Coronary artery (tissue), 2 donors: ENCODE data around the gene MICU1.
A peak's percentile ranks its signal among the peaks of the same experiment; 100 is the strongest.

ENCODE experiments used
- DNase-seq: peaks from one replicate; pipeline ENCODE4 v3.0.0-alpha.2; 2017; ENCODE audit warnings: low spot score
- H3K27ac ChIP-seq, 2 donors: fragments of 200-600 bp; sonication (generic); one replicate each; pipeline ENCODE4 v1.5.1; 2016 to 2019
- H3K4me3 ChIP-seq: fragments of 200-600 bp; sonication (generic); 2 replicates; pipeline ENCODE4 v1.5.1; 2016; ENCODE audit warnings: mild to moderate bottlenecking, moderate library complexity
- TF ChIP-seq, protein P1 (sequence below): fragments of 200-600 bp; sonication (generic); IDR thresholded peaks from one replicate; pipeline ENCODE4 v1.5.1; 2019; ENCODE audit warnings: antibody characterized with exemption

The MICU1 gene

DNA sequence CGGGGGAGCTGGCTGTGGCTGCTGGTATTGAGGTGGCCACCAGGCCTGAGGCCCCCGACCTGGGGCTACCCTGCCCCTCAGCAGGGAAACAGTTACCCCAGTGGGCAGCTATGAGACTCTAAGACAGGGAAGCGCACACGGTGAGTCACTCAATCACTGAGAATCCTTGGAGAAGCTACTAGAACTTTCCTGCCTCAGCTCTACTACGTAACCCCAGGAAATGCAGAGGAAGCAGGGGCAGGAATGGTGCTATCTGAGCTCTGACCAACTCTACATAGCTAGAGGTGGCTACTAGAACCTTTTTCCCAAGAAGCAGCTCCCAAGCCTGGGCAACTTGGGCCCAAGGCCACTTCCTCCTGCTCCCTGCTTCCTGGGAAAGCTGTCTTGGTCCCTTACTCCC lies 283.0 kb downstream of the MICU1 start:
- DNase-seq, result no peak
- H3K27ac ChIP-seq, result no peak overlapping the region
- no peak overlapping the region for H3K4me3 ChIP-seq
- TF ChIP-seq, protein P1, sequence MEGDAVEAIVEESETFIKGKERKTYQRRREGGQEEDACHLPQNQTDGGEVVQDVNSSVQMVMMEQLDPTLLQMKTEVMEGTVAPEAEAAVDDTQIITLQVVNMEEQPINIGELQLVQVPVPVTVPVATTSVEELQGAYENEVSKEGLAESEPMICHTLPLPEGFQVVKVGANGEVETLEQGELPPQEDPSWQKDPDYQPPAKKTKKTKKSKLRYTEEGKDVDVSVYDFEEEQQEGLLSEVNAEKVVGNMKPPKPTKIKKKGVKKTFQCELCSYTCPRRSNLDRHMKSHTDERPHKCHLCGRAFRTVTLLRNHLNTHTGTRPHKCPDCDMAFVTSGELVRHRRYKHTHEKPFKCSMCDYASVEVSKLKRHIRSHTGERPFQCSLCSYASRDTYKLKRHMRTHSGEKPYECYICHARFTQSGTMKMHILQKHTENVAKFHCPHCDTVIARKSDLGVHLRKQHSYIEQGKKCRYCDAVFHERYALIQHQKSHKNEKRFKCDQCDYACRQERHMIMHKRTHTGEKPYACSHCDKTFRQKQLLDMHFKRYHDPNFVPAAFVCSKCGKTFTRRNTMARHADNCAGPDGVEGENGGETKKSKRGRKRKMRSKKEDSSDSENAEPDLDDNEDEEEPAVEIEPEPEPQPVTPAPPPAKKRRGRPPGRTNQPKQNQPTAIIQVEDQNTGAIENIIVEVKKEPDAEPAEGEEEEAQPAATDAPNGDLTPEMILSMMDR, result no peak

DNA sequence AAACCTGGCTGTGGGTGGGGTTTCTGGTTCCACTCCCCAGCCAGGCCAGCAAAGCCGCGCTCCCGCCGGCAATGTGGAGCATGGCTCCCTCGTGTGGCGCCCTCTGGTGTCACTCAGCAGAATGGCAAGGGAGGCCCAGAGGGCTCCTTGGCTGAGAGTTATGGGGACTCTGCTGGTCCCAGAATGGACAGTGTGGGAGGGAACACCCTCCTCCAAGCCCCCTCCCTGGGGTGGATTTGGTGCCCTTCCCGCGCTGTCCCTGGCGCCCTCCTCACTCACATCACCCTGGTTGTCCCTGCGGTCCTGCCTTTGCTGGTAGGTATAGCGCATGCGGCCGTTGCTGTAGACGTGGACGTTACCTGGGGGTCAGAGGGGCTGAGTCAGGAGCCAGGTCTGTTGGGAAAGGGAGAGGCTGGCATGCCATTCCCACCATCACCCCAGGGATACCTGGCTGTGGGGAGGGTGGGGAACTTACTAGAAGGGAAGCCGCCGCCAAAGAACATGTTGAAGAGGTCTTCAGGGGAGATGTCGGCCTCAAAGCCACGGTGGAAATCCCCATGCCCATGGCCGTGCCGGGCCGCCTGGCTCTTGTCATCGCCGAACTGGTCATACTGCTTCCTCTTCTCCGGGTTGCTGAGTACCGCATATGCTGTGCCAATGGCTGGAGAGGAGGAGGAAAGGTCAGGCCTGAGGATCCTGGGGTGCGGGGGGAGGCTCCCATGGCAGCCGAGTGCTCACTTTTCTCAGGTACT lies 285.2 kb downstream of the MICU1 start:
- Histone ChIP-seq H3K4me3 (no peak overlapping the region), H3K27ac (peak overlapping the region in 1 of 2 donors; percentile 41)
- TF ChIP-seq, protein P1, result peak; percentile 95
- DNase-seq, result no peak

DNA sequence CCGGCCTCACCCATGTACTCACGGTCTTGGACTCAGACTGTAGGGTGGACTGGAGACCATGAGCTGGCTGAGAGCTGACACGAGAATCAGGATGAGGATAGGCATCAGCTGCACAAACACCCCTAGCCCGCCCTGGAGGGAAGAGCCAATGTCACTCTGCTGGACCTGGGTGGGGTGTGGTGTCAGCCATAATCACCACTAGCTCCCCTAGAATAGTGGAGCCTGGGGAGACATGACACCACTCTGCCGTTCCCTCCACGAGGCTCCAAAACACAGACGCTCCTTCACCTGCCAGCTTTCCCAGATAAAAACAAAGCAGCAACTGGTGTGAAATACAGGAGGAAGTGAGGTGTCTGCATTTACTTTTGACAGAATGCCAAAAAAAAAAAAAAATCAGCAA lies 287.7 kb downstream of the MICU1 start:
- DNase-seq, result no peak
- H3K27ac ChIP-seq, result no peak overlapping the region
- TF ChIP-seq, protein P1, result no peak
- H3K4me3 ChIP-seq, result no peak overlapping the region

DNA sequence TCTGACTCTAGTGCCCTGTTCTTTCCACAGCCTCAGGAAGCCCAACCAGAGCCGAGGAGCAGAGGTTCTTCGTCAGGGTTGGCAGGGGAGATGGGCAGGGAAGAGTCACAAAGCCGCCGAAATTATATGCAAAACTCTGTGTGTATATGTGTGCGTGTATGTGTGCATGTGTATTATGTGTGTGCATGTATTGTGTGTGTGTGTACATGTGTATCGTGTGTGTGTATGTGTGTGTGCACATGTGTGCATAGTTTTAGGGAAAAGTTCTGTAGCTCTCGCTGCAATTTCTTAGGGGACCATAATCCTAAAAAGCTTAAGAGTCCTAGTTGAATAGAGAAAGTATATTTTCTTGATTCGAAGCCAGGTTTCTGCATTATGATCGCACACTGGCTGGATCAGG lies 288.2 kb downstream of the MICU1 start:
- peak overlapping the region in 1 of 2 donors; percentile 94 for H3K27ac ChIP-seq
- TF ChIP-seq, protein P1, result no peak
- H3K4me3 ChIP-seq, result no peak overlapping the region
- DNase-seq, result no peak

DNA sequence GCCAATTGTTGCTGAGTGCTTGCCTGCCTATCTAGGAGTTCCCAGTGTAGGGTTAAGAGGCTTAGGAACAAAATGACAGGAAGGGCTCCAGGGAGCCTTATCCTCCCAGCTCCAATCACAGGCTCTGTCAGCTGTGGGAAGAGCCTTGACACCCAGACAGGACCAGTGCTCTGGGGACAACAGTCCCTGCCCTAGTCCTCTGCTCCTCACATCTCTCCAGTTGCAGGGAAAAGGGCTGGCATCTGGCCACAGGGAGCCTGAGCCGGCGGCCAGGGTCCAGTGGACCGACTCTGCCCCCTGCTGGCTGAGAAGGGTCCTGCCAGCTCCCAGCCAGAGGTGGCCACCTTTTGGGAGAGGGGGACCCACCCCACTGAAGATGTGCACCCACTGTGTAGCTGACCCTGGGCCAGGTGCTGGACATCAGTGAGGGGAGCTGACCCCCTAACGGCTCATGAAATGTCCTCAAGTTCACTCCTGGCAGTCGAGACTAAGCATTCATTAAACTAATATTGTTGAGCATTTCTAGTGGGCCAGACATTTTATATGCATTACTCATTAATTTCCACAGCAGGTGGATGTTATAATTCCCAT lies 288.7 kb downstream of the MICU1 start:
- peak overlapping the region; percentile 88 to 94 for H3K27ac ChIP-seq
- no peak overlapping the region for H3K4me3 ChIP-seq
- TF ChIP-seq, protein P1, result peak; percentile 95
- peak; percentile 90 for DNase-seq

DNA sequence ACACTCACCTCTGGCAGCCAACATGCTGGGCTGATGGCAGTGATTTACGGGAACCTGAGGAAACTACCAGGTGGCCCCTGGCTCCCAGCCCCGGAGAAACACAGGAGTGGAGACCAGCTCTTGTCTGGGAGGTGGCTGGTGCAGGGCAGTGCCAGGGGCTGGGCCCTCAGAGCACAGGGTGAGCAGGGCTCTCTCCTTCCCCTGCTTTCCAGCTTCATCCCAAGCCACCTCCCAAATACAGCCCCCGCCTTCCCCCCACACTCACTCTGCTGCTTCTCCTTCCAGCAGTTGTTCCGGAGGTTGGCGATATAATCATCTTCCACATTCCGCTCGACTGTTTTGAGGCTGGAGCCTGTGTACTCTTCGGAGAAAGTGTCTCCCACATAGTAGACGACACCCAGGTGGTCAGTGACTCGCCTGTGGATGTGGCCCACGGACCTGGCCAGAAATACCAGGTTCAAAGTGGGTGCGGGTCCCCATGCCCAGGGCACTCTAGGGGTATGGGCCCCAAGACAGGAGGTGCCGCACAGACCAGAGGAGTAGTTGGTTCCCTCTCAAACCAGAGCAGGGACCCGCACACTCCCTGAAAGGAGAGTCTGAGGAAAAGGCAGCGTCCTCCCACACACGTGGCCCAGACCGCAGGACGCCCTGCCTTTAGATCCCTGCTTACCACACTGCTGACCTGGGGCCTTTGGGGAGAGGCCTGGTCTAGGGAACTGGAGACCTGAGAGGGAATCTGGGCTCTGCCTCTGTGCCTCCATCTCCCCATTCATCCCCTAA lies 289.4 kb downstream of the MICU1 start:
- no peak overlapping the region for H3K4me3 ChIP-seq
- DNase-seq, result peak; percentile 80
- TF ChIP-seq, protein P1, result no peak
- H3K27ac ChIP-seq, result peak overlapping the region; percentile 88 to 94
